OCI-LY7 (cell line): ENCODE measurements around the gene BRSK1. TPM values are rescaled to one million over a fixed set of nuclear protein-coding genes. Genes with fewer than 3 reads are reported as not detected.

Experiments used
- BruUV-seq: library from RNA; stranded (reverse); fragments of 400-500 nt; replicated peaks from 2 replicates; lab custom pipeline; 2021; lab: Mats Ljungman, UMichigan
- CTCF ChIA-PET: fragments of 300-600 bp; sonication (Branson Sonifier 250); formaldehyde crosslinking; loops from one replicate; lab custom pipeline; 2022; ENCODE audit warnings: antibody characterized with exemption; ENCODE audit not compliant: unreplicated experiment; lab: Charles Lee
- POLR2A ChIA-PET: fragments of 300-600 bp; sonication (Branson Sonifier 250); formaldehyde crosslinking; loops from one replicate; lab custom pipeline; 2022; ENCODE audit warnings: antibody characterized with exemption; lab: Charles Lee
- DNase-seq: peaks from one replicate; pipeline ENCODE4 v3.0.0-alpha.2; 2015; ENCODE audit warnings: low spot score
- H2AFZ ChIP-seq: fragments of 200-600 bp; sonication (generic), shearing (Covaris generic); 2 replicates; pipeline ENCODE4 v1.6.1; 2014; ENCODE audit warnings: mild to moderate bottlenecking, antibody characterized with exemption, low read length, moderate library complexity
- H3K27ac ChIP-seq: fragments of 200-600 bp; sonication (generic); 2 replicates; pipeline ENCODE4 v1.5.1; 2014; ENCODE audit warnings: mixed run types, low read depth, mild to moderate bottlenecking, moderate library complexity, low read length, inconsistent platforms; ENCODE audit not compliant: poor library complexity, severe bottlenecking
- H3K36me3 ChIP-seq: fragments of 200-600 bp; sonication (generic); 2 replicates; pipeline ENCODE4 v1.6.1; 2014; ENCODE audit warnings: mild to moderate bottlenecking, antibody characterized with exemption, low read length, moderate library complexity, mixed read lengths; ENCODE audit not compliant: insufficient read depth
- H3K4me1 ChIP-seq: fragments of 200-600 bp; sonication (generic); 2 replicates; pipeline ENCODE4 v1.5.1; 2014; ENCODE audit warnings: mild to moderate bottlenecking, low read length; ENCODE audit not compliant: insufficient read depth, poor library complexity, severe bottlenecking
- H3K4me2 ChIP-seq: fragments of 200-600 bp; sonication (generic); 2 replicates; pipeline ENCODE4 v1.6.1; 2014; ENCODE audit warnings: mild to moderate bottlenecking, low read length
- H3K4me3 ChIP-seq: fragments of 200-600 bp; sonication (generic); 2 replicates; pipeline ENCODE4 v1.5.1; 2014; ENCODE audit warnings: mild to moderate bottlenecking, low read depth, low read length; ENCODE audit not compliant: poor library complexity, severe bottlenecking
- H3K79me2 ChIP-seq: fragments of 200-600 bp; sonication (generic); 2 replicates; pipeline ENCODE4 v1.6.1; 2016; ENCODE audit warnings: low read depth, mild to moderate bottlenecking, low read length, moderate library complexity, mixed read lengths; ENCODE audit not compliant: insufficient read depth
- H3K9me2 ChIP-seq: fragments of 200-600 bp; sonication (generic); 2 replicates; pipeline ENCODE4 v1.6.1; 2016; ENCODE audit warnings: mild to moderate bottlenecking, low read length, mixed read lengths; ENCODE audit not compliant: insufficient read depth
- H3K9me3 ChIP-seq: fragments of 200-600 bp; sonication (generic); 2 replicates; pipeline ENCODE4 v1.6.1; 2014; ENCODE audit warnings: mild to moderate bottlenecking, mixed run types, low read length, mixed read lengths
- H4K20me1 ChIP-seq: fragments of 200-600 bp; sonication (generic); 2 replicates; pipeline ENCODE4 v1.6.1; 2014; ENCODE audit warnings: mild to moderate bottlenecking, antibody characterized with exemption, low read length, moderate library complexity, mixed read lengths; ENCODE audit not compliant: insufficient read depth
- EZH2phosphoT487 ChIP-seq: fragments of 200-600 bp; sonication (generic); IDR thresholded peaks from 2 replicates; pipeline ENCODE4 v1.6.1; 2018; ENCODE audit warnings: low read depth, borderline replicate concordance, mild to moderate bottlenecking, mixed run types, antibody characterized with exemption, low read length, moderate library complexity, mixed read lengths
- intact Hi-C: fragments of 100-400 bp; cut with micrococcal nuclease; formaldehyde crosslinking; loops from one replicate; pipeline ENCODE4 v1.10.0; 2022; ENCODE audit not compliant: unreplicated experiment
- total RNA-seq, 2 experiments: library from RNA; depleted of rRNA in 1 of 2; stranded (reverse); fragments of >200 nt in 1 of 2; shearing (Covaris generic) in 1 of 2; gene quantifications; 2 replicates each; pipeline ENCODE4 v1.2.3, GENCODE V29; 2014 to 2022
- TF ChIP-seq, protein P1 (sequence below): fragments of 200-600 bp; sonication (generic); conservative IDR thresholded peaks from 2 replicates; pipeline ENCODE4 v1.5.1; 2014; ENCODE audit warnings: mild to moderate bottlenecking, antibody characterized with exemption, low read length, moderate library complexity, mixed read lengths

BRSK1 gene
- total RNA-seq, 2 experiments from 2014 or later = 16.1 to 23.9 TPM

DNA sequence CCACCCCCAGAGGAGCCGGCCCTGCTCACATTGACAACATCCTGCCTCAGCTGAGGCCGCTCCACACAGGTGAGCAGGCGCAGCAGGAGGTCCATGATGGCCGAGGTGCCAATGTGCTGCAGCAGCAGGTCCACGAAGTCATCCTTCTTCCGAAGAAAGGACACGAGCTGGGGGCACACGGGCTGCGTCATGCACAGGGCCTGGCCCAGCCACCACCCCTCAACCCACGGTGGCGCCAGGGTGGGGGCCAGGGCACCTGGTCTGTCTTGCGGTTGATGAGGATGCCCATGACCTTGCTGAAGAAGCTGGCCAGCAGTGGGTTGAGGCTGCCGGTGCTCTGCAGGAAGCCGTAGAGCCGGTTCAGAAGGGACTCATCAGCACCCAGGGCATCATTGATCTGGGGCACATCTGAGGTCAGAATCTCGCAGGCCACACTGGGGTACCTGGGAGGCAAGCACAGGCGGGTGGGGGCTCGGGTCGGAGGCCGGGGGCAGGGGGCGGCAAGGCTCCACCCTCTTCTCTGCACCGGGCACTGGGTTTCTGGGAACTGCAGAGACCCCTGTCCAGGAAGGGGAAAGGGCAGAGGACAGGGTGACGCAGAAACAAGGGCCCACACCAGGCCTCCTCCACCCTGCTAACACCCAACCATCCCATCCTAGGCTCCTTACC, 38.4 kb upstream of the BRSK1 start:
- ChIA-PET POLR2A (interaction anchor here (0.6 kb wide), 1 partner anchor 52 kb away, joined by 3 read pairs; no protein-coding TSS in a partner anchor), CTCF (no interaction called here)
- DNase-seq = no peak
- Histone ChIP-seq H3K4me3 (no peak overlapping the region), H2AFZ (no peak overlapping the region), H3K79me2 (peaks cover 33% of the 10 kb centered on the region), H4K20me1 (peaks cover 16% of the 10 kb centered on the region), H3K9me3 (no peaks in the 10 kb centered on the region), H3K4me1 (no peaks in the 10 kb centered on the region), H3K27ac (no peak overlapping the region), H3K9me2 (no peaks in the 10 kb centered on the region), H3K4me2 (no peak overlapping the region), H3K36me3 (peaks cover 98% of the 10 kb centered on the region)
- TF ChIP-seq, protein P1, sequence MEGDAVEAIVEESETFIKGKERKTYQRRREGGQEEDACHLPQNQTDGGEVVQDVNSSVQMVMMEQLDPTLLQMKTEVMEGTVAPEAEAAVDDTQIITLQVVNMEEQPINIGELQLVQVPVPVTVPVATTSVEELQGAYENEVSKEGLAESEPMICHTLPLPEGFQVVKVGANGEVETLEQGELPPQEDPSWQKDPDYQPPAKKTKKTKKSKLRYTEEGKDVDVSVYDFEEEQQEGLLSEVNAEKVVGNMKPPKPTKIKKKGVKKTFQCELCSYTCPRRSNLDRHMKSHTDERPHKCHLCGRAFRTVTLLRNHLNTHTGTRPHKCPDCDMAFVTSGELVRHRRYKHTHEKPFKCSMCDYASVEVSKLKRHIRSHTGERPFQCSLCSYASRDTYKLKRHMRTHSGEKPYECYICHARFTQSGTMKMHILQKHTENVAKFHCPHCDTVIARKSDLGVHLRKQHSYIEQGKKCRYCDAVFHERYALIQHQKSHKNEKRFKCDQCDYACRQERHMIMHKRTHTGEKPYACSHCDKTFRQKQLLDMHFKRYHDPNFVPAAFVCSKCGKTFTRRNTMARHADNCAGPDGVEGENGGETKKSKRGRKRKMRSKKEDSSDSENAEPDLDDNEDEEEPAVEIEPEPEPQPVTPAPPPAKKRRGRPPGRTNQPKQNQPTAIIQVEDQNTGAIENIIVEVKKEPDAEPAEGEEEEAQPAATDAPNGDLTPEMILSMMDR = no peak
- no peak for TF ChIP-seq EZH2phosphoT487
- intact Hi-C loops = no loop called here
- BruUV-seq = no TSS peak

DNA sequence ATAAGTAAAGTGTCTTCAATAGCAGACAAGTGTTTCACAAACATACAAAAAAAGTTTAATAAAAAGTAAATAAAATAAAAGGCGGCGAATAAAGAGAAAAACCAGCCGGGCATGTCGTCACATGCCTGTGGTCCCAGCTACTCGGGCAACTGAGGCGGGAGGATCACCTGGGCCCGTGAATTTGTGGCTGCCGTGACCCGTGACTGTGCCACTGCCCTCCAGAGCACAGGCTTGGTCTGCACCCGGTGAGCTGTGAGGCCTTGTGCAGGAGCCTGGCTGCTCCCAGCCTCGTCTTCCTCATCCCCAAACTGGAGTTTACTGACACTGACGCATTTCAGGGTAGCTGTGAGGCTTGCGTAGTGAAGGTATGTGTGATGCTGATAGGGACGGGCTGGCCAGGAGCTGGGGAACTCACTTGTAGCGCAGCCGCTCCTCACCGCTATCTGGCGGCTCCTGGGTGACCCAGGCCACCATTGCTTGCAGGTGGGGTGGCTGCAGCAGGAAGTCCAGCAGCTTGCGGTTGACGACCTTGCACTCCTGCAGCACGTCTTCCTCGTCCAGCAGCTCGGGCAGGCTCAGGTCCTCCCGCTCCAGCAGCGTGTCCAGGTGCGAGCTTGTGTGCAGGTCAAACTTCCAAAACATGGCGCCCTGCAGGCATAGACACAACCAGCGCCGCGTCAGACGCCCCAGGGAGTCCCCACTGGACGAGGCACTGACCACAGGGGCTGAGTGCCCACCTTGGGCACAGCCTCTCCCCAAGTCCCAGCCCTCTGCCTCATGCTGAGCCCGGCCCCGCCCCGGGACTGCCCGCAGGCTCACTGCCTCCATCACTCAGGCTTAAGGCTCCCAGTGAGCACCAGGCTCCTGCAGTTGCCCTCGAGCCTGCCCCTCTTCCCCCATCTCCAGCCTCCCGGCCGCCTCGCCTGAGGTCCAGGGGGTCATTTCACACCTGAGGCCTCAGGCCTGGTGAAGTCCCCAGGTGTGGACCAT, 37.0 kb upstream of the BRSK1 start:
- no peak for DNase-seq
- no TSS peak for BruUV-seq
- POLR2A ChIA-PET = no interaction called here
- Histone ChIP-seq H3K4me3 (no peak overlapping the region), H3K4me1 (peaks cover 11% of the 10 kb centered on the region), H3K79me2 (peaks cover 47% of the 10 kb centered on the region), H2AFZ (no peak overlapping the region), H4K20me1 (peaks cover 29% of the 10 kb centered on the region), H3K36me3 (peaks cover 99% of the 10 kb centered on the region), H3K4me2 (no peak overlapping the region), H3K9me3 (no peaks in the 10 kb centered on the region), H3K27ac (no peak overlapping the region), H3K9me2 (no peaks in the 10 kb centered on the region)
- TF ChIP-seq, protein P1 = no peak
- no peak for TF ChIP-seq EZH2phosphoT487
- CTCF ChIA-PET = interaction anchor here (0.6 kb wide), 1 partner anchor 1630 kb away, joined by 3 read pairs; no protein-coding TSS in a partner anchor
- intact Hi-C loops = no loop called here
